GM23338 (cell line): ENCODE measurements around the gene AURKB. TPM values are rescaled to one million over a fixed set of nuclear protein-coding genes. Genes with fewer than 3 reads are reported as not detected.

Experiments used
- ATAC-seq: fragments of 200-7000 bp; cut with Tn5 transposase; 3 replicates; pipeline ENCODE4 v1.9.1; 2020
- DNase-seq: peaks from one replicate; pipeline ENCODE4 v3.0.0-alpha.2; 2015; ENCODE audit warnings: low spot score
- H2AFZ ChIP-seq: fragments of 200-600 bp; sonication (generic); 2 replicates; pipeline ENCODE4 v1.8.0; 2016; ENCODE audit warnings: antibody characterized with exemption, mild to moderate bottlenecking, moderate library complexity
- H3F3A ChIP-seq: fragments of 200-600 bp; sonication (generic); replicated peaks from 2 replicates; pipeline ENCODE4 v1.8.0; 2017; ENCODE audit warnings: antibody characterized with exemption, mixed run types, low read depth
- H3K27ac ChIP-seq: fragments of 200-600 bp; sonication (generic); 2 replicates; pipeline ENCODE4 v1.6.1; 2016; ENCODE audit warnings: low read depth
- H3K27me3 ChIP-seq: fragments of 200-600 bp; sonication (generic); 2 replicates; pipeline ENCODE4 v1.8.0; 2016; ENCODE audit warnings: mild to moderate bottlenecking, mixed run types, moderate library complexity; ENCODE audit not compliant: insufficient read depth
- H3K36me3 ChIP-seq: fragments of 200-600 bp; sonication (generic); 2 replicates; pipeline ENCODE4 v1.8.0; 2016; ENCODE audit warnings: mild to moderate bottlenecking; ENCODE audit not compliant: insufficient read depth
- H3K4me1 ChIP-seq: fragments of 200-600 bp; sonication (generic); 2 replicates; pipeline ENCODE4 v1.8.0; 2016; ENCODE audit warnings: mild to moderate bottlenecking, moderate library complexity; ENCODE audit not compliant: insufficient read depth
- H3K4me2 ChIP-seq: fragments of 200-600 bp; sonication (generic); 2 replicates; pipeline ENCODE4 v1.7.1; 2017; ENCODE audit warnings: mixed run types
- H3K4me3 ChIP-seq: fragments of 200-600 bp; sonication (generic); 2 replicates; pipeline ENCODE4 v1.6.1; 2016; ENCODE audit warnings: mixed run types
- H3K79me2 ChIP-seq: fragments of 200-600 bp; sonication (generic); replicated peaks from 2 replicates; pipeline ENCODE4 v1.8.0; 2017; ENCODE audit warnings: mild to moderate bottlenecking; ENCODE audit not compliant: insufficient read depth
- H3K9me2 ChIP-seq: fragments of 200-600 bp; sonication (generic); 2 replicates; pipeline ENCODE4 v1.8.0; 2017; ENCODE audit not compliant: insufficient read depth
- H4K20me1 ChIP-seq: fragments of 200-600 bp; sonication (generic); replicated peaks from 2 replicates; pipeline ENCODE4 v1.8.0; 2017; ENCODE audit warnings: mild to moderate bottlenecking; ENCODE audit not compliant: insufficient read depth
- H3K27ac Mint-ChIP-seq: 2 replicates; pipeline ENCODE4 v1.8.0; 2020; ENCODE audit warnings: inconsistent platforms, mild to moderate bottlenecking, moderate library complexity, mixed read lengths
- H3K27me3 Mint-ChIP-seq: 3 replicates; pipeline ENCODE4 v1.8.0; 2022; ENCODE audit warnings: low read depth, mild to moderate bottlenecking, moderate library complexity, mixed read lengths, inconsistent platforms; ENCODE audit not compliant: insufficient read depth, poor library complexity
- H3K36me3 Mint-ChIP-seq: 3 replicates; pipeline ENCODE4 v1.8.0; 2021; ENCODE audit warnings: low read depth, mild to moderate bottlenecking, inconsistent platforms, moderate library complexity, mixed read lengths
- H3K4me1 Mint-ChIP-seq: 3 replicates; pipeline ENCODE4 v1.8.0; 2020; ENCODE audit warnings: mild to moderate bottlenecking, inconsistent platforms, mixed read lengths
- H3K4me3 Mint-ChIP-seq: 3 replicates; pipeline ENCODE4 v1.8.0; 2021; ENCODE audit warnings: moderate library complexity, mild to moderate bottlenecking, inconsistent platforms, mixed read lengths
- H3K9me3 Mint-ChIP-seq: 3 replicates; pipeline ENCODE4 v1.8.0; 2020; ENCODE audit warnings: moderate library complexity, mild to moderate bottlenecking, inconsistent platforms, mixed read lengths
- CREB1 ChIP-seq: fragments of 250-450 bp; sonication (Bioruptor Pico); IDR thresholded peaks from 2 replicates; pipeline ENCODE4 v1.5.0; 2020; ENCODE audit warnings: low read depth, mild to moderate bottlenecking, moderate library complexity
- CTCF ChIP-seq, 2 experiments: fragments of 200-600 bp in 1 of 2; sonication (generic) in 1 of 2; conservative IDR thresholded peaks; 2 replicates each; pipeline versions ENCODE4 v1.5.1 to v1.6.1; 2016 to 2017; ENCODE audit warnings: antibody characterized with exemption in 2 of 2, low read depth in 2 of 2, mild to moderate bottlenecking in 2 of 2, moderate library complexity in 1 of 2
- STAT1 ChIP-seq: IDR thresholded peaks from one replicate; pipeline ENCODE4 v1.6.1; 2016; ENCODE audit warnings: antibody characterized with exemption; ENCODE audit not compliant: unreplicated experiment
- ZNF114 ChIP-seq: fragments of 250-450 bp; sonication (Bioruptor Pico); IDR thresholded peaks from 2 replicates; pipeline ENCODE4 v1.5.0; 2020; ENCODE audit warnings: mild to moderate bottlenecking, moderate library complexity
- ZNF462 ChIP-seq: fragments of 250-450 bp; sonication (Bioruptor Pico); IDR thresholded peaks from 2 replicates; pipeline ENCODE4 v1.5.0; 2020; ENCODE audit warnings: mild to moderate bottlenecking, moderate library complexity
- polyA plus RNA-seq: library from polyadenylated mRNA; unstranded; fragments of >200 nt; fragmentation: Nextera tagmentation; extraction: Ambion mirVana; gene quantifications from 2 replicates; pipeline ENCODE4 v1.2.1, GENCODE V29; 2016
- total RNA-seq: library from RNA; depleted of rRNA; stranded (reverse); fragments of >200 nt; shearing (Covaris generic); gene quantifications from 2 replicates; pipeline ENCODE4 v1.2.3, GENCODE V29; 2014
- TF ChIP-seq, protein P1 (sequence below): IDR thresholded peaks from 2 replicates; pipeline ENCODE4 v1.6.1; 2016; ENCODE audit warnings: antibody characterized with exemption

Gene AURKB
- total and polyA plus RNA-seq, 2 experiments from 2014 or later = 135 to 212 TPM

DNA sequence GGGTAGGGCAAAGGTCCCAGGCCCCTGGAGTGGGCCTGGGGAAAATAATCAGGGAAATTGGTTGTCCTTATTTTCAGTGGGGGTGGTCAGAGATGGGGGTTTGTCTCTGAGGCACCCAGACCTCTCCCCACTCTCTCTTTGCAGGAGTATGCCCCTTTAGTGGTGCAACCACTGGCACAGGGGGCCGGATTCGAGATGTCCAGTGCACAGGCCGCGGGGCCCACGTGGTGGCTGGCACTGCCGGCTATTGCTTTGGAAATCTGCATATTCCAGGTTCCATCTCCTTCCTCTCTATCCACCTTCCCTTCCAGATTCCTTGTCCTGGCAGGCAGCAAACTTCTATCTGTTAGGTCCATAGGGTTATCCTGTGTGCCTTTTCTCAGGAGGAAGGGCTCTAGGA is 46.3 kb upstream of the AURKB start:
- DNase-seq (no peak), ATAC-seq (no peak)
- Histone ChIP-seq H3K4me3 (no peak overlapping the region), H3K27me3 (no peaks in the 10 kb centered on the region), H3K9me2 (no peaks in the 10 kb centered on the region), H3K4me2 (no peak overlapping the region), H3K27ac (no peak overlapping the region), H4K20me1 (peaks cover 34% of the 10 kb centered on the region), H3K79me2 (peaks cover 21% of the 10 kb centered on the region), H3K4me1 (no peaks in the 10 kb centered on the region), H3F3A (0 out of 2 replicates have a peak, but pooled peaks cover 6% of the 10 kb centered on the region), H2AFZ (no peak overlapping the region), H3K36me3 (peaks cover 72% of the 10 kb centered on the region)
- Mint-ChIP-seq H3K4me3 (no peak overlapping the region), H3K27me3 (peaks cover 4% of the 10 kb centered on the region), H3K9me3 (peaks cover 3% of the 10 kb centered on the region; the same call in 1 of the 3 replicates), H3K36me3 (peaks cover 82% of the 10 kb centered on the region), H3K4me1 (no peaks in the 10 kb centered on the region), H3K27ac (no peak overlapping the region)
- TF ChIP-seq STAT1 = no peak
- TF ChIP-seq CTCF (conservative IDR thresholded peaks at IDR 0.05; ENCODE audit: low read depth in 2 of 2) = no peak
- TF ChIP-seq, protein P1, sequence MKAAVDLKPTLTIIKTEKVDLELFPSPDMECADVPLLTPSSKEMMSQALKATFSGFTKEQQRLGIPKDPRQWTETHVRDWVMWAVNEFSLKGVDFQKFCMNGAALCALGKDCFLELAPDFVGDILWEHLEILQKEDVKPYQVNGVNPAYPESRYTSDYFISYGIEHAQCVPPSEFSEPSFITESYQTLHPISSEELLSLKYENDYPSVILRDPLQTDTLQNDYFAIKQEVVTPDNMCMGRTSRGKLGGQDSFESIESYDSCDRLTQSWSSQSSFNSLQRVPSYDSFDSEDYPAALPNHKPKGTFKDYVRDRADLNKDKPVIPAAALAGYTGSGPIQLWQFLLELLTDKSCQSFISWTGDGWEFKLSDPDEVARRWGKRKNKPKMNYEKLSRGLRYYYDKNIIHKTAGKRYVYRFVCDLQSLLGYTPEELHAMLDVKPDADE = no peak
- TF ChIP-seq ZNF114 (CRISPR knock-in tag) = no peak

GRCh38 chr17:8256291-8256690 is 45.9 kb upstream of the AURKB start:
- peaks cover 38% of the 10 kb centered on the region for H4K20me1 ChIP-seq
- 0 out of 2 replicates have a peak, but pooled peaks cover 6% of the 10 kb centered on the region for H3F3A ChIP-seq
- Mint-ChIP-seq H3K27ac (no peak overlapping the region), H3K4me1 (no peaks in the 10 kb centered on the region), H3K9me3 (peaks cover 3% of the 10 kb centered on the region; the same call in 1 of the 3 replicates), H3K4me3 (no peak overlapping the region), H3K36me3 (peaks cover 78% of the 10 kb centered on the region), H3K27me3 (peaks cover 4% of the 10 kb centered on the region)
- DNase-seq = no peak
- H3K36me3 ChIP-seq = peaks cover 68% of the 10 kb centered on the region
- TF ChIP-seq ZNF462 (CRISPR knock-in tag) (no peak), CREB1 (CRISPR knock-in tag) (no peak)
- H3K4me2 ChIP-seq = no peak overlapping the region
- no peak overlapping the region for H3K4me3 ChIP-seq
- no peaks in the 10 kb centered on the region for H3K4me1 ChIP-seq
- no peak for ATAC-seq
- no peaks in the 10 kb centered on the region for H3K9me2 ChIP-seq
- H3K79me2 ChIP-seq = peaks cover 25% of the 10 kb centered on the region
- no peaks in the 10 kb centered on the region for H3K27me3 ChIP-seq
- no peak overlapping the region for H3K27ac ChIP-seq
- no peak overlapping the region for H2AFZ ChIP-seq
